DMS 273 (cell line): Measurements from ENCODE around the gene CAPSL.
"Not testable (repeated sequence)": the region's sequence is repeated elsewhere in the genome, so short reads cannot be mapped to it uniquely, and the experiment has no call there.

ENCODE experiments used
- DNase-seq: peaks from one replicate; lab custom pipeline; 2025; ENCODE audit not compliant: unreplicated experiment; lab: John Stamatoyannopoulos, UW

The CAPSL gene

GRCh38 chr5:35877655-35878054 is 60.8 kb downstream of the CAPSL start:
- no peak for DNase-seq

- DNase-seq, result no peak
Measured at GRCh38 chr5:35876922-35877321, 61.5 kb downstream of the CAPSL start.

DNA sequence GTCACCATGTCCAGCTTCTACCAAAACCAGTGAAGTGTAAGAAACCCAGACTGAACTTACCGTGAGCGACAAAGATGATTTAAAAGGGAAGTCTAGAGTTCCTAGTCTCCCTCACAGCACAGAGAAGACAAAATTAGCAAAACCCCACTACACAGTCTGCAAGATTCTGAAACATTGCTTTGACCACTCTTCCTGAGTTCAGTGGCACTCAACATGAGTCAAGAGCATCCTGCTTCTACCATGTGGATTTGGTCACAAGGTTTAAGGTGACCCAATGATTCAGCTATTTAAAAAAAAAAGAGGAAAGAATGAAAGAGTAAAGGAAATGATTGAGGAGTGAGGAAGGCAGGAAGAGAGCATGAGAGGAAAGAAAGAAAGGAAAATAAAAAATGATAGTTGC is 62.0 kb downstream of the CAPSL start:
- DNase-seq, result no peak

GRCh38 chr5:35870605-35871004 is 67.8 kb downstream of the CAPSL start:
- DNase-seq, result no peak

- DNase-seq, result no peak
Measured at GRCh38 chr5:35869685-35870277, 68.6 kb downstream of the CAPSL start.

GRCh38 chr5:35867998-35868397 is 70.4 kb downstream of the CAPSL start:
- DNase-seq, result no peak

- no peak for DNase-seq
Measured at GRCh38 chr5:35863159-35863558, 75.3 kb downstream of the CAPSL start.

- no peak for DNase-seq
Measured at GRCh38 chr5:35862126-35862525, 76.3 kb downstream of the CAPSL start.

GRCh38 chr5:35861718-35862117 is 76.7 kb downstream of the CAPSL start:
- no peak for DNase-seq

DNA sequence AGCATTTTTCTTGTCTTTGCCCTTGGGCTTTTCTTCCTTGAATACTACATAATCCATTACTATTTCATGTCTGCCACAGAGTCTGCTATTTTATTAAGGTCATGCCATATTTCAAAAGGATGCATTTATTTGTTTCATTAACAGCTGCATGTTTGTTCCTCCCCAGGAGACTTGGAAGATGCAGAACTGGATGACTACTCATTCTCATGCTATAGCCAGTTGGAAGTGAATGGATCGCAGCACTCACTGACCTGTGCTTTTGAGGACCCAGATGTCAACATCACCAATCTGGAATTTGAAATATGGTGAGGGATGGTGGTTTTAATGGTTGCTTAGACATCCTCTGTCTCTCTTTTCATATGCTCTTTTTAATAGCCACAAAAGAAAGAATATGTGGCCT is 77.7 kb downstream of the CAPSL start:
- no peak for DNase-seq

- no peak for DNase-seq
Measured at GRCh38 chr5:35859101-35859661, 79.2 kb downstream of the CAPSL start.

DNA sequence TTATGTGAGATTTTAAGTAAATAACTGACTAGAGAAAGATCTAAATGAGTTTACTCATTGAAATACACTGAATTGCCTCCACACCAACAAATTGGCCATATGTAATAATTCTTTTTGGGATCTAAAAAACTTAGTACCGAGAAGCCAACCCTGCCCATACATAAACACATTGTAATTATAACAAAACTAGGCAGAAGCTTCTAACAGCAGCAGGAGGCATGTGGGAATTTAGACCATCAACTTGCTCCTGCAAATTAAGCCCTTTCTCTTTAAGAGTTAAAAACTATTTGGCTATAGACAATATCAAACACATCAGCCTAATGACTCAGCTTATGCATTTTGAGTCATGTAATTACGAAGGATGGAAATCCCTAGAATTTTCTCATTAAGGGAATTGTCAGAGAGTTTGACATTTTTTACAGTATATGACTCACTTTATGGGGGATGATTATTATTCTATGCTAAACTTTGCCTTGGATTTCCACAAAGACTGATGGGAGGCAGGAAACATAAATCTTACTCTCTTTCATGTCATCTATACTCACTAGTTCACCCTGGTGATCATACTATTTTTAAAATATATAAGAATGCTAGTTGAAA is 80.7 kb downstream of the CAPSL start:
- no peak for DNase-seq

- no peak for DNase-seq
Measured at GRCh38 chr5:35856765-35857351, 81.6 kb downstream of the CAPSL start, which contains the start of gene IL7R. Gene IL7R (plus strand): TSS chr5:35856891. CDS start chr5:35856978, 87 bp downstream.

DNA sequence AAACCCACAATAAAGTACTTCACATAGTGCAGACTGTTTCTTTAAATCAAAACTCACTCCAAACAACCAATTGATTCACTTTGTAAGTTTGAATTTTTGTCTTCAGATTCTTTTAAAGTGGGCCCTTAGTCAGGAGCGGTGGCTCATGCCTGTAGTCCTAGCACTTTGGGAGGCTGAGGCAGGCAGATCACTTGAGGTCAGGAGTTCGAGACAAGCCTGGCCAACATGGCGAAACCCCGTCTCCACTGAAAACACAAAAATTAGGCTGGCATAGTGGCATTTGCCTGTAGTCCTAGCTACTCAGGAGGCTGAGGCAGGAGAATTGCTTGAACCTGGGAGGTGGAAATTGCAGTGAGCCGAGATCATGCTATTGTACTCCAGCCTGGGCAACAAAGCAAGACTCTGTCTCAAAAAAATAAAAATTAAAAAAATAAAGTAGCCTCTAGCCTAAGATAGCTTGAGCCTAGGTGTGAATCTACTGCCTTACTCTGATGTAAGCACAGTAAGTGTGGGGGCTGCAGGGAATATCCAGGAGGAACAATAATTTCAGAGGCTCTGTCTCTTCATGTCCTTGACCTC is 82.1 kb downstream of the CAPSL start:
- not testable (repeated sequence) for DNase-seq

DNA sequence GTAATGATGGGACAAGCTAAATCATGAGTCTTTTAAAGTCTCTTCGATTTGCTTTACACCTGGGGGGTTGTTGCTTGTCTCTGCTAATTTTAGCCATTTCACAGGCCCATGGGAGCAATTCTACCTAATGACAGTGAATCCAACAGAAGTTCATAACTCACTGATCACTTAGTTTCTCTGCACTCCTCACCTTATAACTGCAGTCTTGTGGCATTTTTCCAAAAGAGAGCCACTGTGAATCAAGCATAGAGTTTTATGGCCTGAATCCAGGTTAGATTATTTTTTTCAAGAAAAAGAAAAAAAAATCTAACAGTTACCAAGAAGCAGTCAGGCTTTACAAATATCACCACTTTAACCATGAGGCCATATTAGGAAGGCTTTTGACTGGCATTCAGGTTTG is 83.2 kb downstream of the CAPSL start:
- DNase-seq, result no peak
